Putamen (tissue), 1 donor: ENCODE data around the gene ASGR1.
"Not testable (repeated sequence)": the region's sequence is repeated elsewhere in the genome, so short reads cannot be mapped to it uniquely, and the experiment has no call there.

Experiments
- DNase-seq: peaks from one replicate; pipeline ENCODE4 v3.0.0-alpha.2; 2016; ENCODE audit warnings: low spot score

Gene ASGR1

GRCh38 chr17:7190276-7190917, 11.2 kb upstream of the ASGR1 start:
- no peak for DNase-seq

GRCh38 chr17:7186241-7186640, 7.1 kb upstream of the ASGR1 start:
- DNase-seq = no peak

- no peak for DNase-seq
These were observed 5.5 kb upstream of the ASGR1 start for GRCh38 chr17:7184647-7185046.

- DNase-seq = no peak
These were observed 4.9 kb upstream of the ASGR1 start for GRCh38 chr17:7184091-7184488.

GRCh38 chr17:7183433-7184090, 4.4 kb upstream of the ASGR1 start:
- DNase-seq = no peak

GRCh38 chr17:7182101-7182500, 2.9 kb upstream of the ASGR1 start:
- DNase-seq = not testable (repeated sequence)

GRCh38 chr17:7178973-7179316, 225 bp downstream of the ASGR1 start:
- DNase-seq = no peak

GRCh38 chr17:7177954-7178477, 1.2 kb downstream of the ASGR1 start:
- DNase-seq = no peak

GRCh38 chr17:7177191-7177953, 1.8 kb downstream of the ASGR1 start:
- DNase-seq = peak; percentile 48

GRCh38 chr17:7176841-7177190, 2.4 kb downstream of the ASGR1 start:
- DNase-seq = no peak

- DNase-seq = no peak
These were observed 2.9 kb downstream of the ASGR1 start for GRCh38 chr17:7176107-7176840.

GRCh38 chr17:7175330-7175733, 3.8 kb downstream of the ASGR1 start:
- no peak for DNase-seq

- DNase-seq = no peak
These were observed 4.4 kb downstream of the ASGR1 start for GRCh38 chr17:7174603-7175326.

GRCh38 chr17:7173687-7174602, 5.2 kb downstream of the ASGR1 start:
- no peak for DNase-seq

- not testable (repeated sequence) for DNase-seq
These were observed 6.5 kb downstream of the ASGR1 start for GRCh38 chr17:7172522-7173191.

- DNase-seq = not testable (repeated sequence)
These were observed 9.6 kb downstream of the ASGR1 start for GRCh38 chr17:7169565-7169908.

- not testable (repeated sequence) for DNase-seq
These were observed 10.2 kb downstream of the ASGR1 start for GRCh38 chr17:7168841-7169564.

GRCh38 chr17:7167832-7168231, 11.3 kb downstream of the ASGR1 start:
- DNase-seq = no peak

GRCh38 chr17:7166873-7167272, 12.3 kb downstream of the ASGR1 start:
- DNase-seq = no peak
